Peyer's patch (tissue), 4 donors: ENCODE data around the gene PGGHG.

Experiments
- CTCF ChIP-seq, 6 experiments: fragments of 450-650 bp in 4 of 6; fragments of 200-600 bp in 2 of 6; sonication (generic) in 1 of 6; IDR thresholded peaks; one replicate each; pipeline ENCODE4 v1.5.1; 2017 to 2019; ENCODE audit warnings: antibody characterized with exemption in 6 of 6, mild to moderate bottlenecking in 3 of 6, moderate library complexity in 1 of 6
- POLR2A ChIP-seq, 2 donors: fragments of 450-650 bp; IDR thresholded peaks; one replicate each; pipeline ENCODE4 v1.5.1; 2017; ENCODE audit warnings: antibody characterized with exemption in 2 of 2, mild to moderate bottlenecking in 2 of 2, moderate library complexity in 2 of 2

GRCh38 chr11:253160-253885, 35.6 kb upstream of the PGGHG start:
- TF ChIP-seq CTCF (IDR thresholded peaks at IDR 0.05) (no peak), POLR2A (IDR thresholded peaks at IDR 0.05) (no peak)
